GM19043 (cell line): ENCODE data around the gene MRPL20.
"Not testable (repeated sequence)": the region's sequence is repeated elsewhere in the genome, so short reads cannot be mapped to it uniquely, and the experiment has no call there.

Source experiments
- ATAC-seq: cut with Tn5 transposase; IDR thresholded peaks from one replicate; pipeline ENCODE4 v1.9.1; 2021; ENCODE audit warnings: low read depth; ENCODE audit not compliant: unreplicated experiment

MRPL20 gene

DNA sequence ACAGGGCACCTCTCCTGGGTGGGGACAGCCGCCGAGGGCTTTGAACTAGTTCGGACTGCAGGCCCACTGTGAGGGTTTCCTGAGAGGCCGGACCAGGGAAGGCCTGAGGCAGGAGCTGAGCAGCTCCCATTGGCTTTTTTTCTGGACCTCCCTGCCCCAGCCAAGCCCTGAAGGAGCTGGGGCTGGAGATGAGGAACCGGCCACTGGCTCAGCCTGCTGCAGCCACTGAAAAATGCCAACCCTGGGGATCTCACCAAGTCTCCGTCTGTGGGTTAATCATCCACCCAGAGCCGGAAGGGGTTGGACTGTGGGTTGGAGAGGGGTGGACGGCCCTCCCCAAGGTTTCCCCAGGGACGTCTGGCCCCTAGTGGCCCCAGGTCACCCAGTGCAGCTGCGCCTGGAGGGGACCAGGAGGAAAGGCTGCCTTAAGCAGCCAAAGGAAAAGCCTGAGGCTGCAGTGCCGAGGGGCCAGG lies 30.8 kb upstream of the MRPL20 start:
- ATAC-seq, result no peak

GRCh38 chr1:1437033-1437903 lies 30.2 kb upstream of the MRPL20 start:
- no peak for ATAC-seq

GRCh38 chr1:1436630-1437032 lies 29.5 kb upstream of the MRPL20 start:
- ATAC-seq, result no peak

DNA sequence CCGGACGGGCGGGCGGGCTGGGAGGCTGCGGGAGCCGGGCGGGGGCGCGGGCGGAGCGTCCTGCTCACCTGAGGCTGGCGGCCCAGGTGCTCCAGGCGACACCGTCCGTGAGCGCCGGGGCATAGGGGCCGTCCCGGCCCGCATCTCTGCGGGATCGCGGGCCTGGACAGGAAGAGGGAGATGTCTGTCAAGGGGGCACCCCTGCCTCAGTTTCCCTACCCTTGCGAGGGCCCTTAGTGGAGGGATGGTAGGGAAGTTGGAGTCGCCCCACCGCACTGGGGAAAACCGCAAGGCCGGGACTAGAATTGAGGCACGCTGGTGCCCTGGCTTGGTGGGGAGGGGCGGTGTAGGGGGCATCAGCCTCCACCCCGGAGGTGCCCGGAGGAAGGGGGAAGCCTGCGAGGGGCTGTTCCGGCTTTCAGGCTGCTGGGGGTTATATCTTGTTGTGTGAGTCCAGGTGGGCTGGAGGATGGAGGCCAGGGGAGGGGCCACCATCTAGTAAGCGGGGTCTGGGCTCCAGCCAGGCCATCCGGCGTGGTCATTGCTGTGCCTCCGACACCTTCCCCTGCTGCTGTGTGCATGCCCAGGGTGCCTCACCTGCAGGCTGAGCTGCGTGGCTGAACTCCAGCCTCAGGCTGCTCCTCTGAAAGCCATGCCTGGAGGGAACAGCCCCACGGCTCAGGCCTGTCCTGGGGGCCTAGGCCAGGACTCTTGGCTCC lies 29.0 kb upstream of the MRPL20 start:
- no peak for ATAC-seq

DNA sequence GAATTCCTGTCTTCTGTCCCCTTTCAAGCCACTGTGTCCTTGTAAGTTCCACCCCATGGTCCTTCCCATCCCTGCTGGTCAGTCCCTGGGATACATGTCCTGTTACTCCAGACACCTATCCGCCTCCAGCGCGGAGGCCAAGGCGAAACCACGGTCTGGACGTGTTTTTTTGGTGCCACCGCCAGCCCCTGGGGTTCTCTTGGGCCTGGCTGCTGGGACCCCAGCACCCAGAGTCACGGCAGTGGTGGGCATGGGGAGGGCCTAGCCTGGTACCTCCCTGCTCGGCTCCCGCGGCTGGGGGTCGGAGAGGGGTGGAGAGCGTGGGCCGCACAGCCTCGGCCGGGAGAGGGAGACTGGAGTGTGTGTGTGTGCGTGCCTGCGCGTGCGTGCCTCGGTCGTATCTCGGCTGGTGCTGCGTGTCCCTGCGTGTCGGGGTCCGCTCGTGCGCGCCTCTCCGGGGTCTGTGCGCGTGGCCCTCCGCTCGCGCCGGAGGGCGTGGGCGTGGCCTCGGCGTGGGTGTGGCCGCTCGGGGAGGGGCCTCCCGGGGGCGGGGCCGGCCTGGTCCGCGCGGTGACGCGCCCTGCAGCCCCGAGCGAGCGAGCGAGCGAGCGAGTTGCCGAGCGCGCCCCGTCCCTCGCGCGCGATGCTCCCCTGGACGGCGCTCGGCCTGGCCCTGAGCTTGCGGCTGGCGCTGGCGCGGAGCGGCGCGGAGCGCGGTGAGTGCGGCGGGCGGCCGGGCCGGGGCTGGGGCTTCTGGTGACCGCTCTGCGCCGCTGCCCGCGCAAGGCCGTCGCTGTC lies 28.2 kb upstream of the MRPL20 start, which contains the start of gene VWA1:
VWA1 (plus strand) TSS at position 585 of the 798 bp plus-strand sequence; CDS start at position 644, 59 bp downstream.
- ATAC-seq, result no peak

DNA sequence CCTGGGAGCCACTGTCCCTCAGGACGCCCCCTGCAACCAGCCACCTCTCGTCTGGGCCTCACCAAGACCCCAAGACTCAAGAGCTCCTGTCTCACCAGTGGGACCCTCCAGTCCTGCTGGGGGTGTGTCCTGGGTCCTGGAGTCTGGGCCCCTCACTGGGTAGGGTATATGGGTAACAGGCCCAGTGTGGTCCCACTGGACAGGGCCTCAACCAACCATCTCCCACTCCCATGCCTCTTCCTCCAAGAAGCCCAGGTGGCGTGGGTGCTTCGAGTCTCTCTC lies 27.7 kb upstream of the MRPL20 start:
- ATAC-seq, result no peak

- no peak for ATAC-seq
Observed at GRCh38 chr1:1434131-1434823, 27.2 kb upstream of the MRPL20 start.

GRCh38 chr1:1433804-1434130 lies 26.7 kb upstream of the MRPL20 start:
- no peak for ATAC-seq

DNA sequence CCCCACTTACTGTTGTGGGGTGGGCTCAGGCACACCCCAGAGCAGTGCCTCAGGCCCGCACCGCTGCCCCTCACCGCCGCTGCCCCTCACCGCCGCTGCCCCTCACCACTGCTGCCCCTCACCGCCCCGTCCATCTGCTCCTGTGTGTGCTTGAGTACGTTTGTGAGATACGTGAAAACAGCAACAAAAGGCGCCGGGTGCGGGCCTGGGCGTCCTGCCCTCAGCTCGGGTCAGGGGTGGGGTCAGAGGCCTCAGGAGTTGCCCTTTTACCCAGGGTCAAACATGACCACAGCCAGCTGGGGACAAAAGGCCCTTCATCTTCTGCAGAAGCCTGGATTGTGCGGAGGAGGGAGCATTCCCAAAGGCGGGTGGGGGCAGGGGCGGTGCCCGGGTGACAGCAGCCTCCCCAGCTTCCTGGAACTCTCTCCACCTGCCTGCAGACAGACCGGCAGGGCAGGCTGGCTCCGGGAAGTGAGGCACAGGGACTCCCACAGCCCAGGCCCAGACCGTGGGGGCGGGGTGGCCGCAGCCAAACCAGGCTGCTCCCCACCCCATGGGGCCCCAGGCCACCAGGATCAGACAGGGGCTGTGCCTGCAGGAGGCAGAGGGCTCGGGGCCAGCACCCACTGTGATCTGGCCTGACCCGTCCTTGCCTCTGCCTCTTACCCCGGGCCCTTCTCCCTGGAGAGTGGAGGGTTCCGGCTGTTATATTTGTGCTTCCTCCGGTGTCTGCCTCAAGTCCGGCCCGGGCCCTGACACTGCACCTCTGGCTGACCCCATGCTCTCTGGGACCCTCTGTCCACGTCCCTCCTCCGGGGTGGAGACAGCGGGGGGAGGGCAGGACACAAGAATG lies 26.1 kb upstream of the MRPL20 start:
- ATAC-seq, result no peak

- no peak for ATAC-seq
Observed at GRCh38 chr1:1432274-1432950, 25.3 kb upstream of the MRPL20 start.

DNA sequence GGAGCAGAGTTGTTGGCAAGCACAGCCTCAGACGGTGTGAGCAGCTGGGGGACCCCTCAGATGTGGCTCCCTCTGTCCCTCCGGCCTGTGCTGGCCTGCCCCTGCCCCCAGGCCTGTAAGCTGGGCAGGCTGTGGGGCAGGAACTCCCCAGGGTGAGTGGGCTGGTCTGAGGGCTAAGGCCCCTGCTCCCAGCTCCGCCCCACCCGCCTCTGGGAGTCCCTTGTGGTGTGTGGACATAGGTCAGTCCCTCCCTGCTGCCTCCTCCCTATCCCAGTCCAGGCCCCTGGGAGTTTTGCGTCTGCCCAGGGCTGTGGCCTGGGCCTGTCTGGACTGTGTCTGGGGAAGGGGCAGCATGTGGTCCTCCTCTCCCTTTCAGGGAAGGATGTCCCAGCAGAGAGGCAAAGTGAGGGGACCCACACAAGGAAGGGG lies 24.8 kb upstream of the MRPL20 start:
- no peak for ATAC-seq

DNA sequence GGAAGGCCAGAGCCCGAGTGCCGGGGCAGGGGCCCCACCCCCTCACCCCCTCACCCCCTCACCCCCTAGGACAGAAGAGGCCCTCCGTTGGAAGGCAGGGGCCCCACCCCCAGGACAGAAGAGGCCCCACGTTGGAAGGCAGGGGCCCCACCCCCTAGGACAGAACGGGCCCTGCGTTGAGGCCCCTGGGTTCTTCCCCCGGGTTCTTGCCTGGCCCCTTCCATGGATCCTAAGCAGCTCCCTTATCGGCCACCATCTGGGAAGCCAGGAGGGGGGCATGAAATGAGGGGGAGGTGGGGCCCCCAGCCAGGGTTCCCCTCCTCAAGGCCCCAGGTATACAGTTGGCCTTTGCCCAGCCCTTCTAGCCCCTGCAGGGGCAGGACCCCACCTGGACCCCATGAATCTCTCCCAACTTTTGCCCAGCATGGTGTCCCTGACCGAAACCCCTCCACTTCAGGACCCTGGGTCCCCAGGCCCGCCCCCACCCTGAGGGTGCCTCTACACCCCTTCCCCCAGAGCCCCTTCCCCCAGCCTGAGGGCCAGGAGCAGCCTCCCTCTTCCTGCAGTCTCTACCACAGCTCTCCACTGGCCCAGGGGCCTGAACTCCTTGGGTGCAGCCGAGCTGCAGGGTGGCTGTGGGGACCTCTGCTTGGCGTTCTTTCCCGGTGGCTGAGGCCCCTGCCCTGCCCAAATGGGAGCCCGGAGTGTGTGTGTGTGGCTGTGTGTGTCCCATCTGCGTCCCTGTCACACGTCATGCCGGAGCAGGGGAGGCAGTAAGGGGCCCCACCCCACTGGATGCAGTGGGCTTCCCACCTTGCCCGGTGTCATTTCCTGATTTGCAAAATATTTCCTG lies 24.1 kb upstream of the MRPL20 start:
- ATAC-seq, result no peak

GRCh38 chr1:1430114-1430982 lies 23.3 kb upstream of the MRPL20 start:
- ATAC-seq, result no peak

GRCh38 chr1:1429671-1430073 lies 22.6 kb upstream of the MRPL20 start:
- no peak for ATAC-seq

DNA sequence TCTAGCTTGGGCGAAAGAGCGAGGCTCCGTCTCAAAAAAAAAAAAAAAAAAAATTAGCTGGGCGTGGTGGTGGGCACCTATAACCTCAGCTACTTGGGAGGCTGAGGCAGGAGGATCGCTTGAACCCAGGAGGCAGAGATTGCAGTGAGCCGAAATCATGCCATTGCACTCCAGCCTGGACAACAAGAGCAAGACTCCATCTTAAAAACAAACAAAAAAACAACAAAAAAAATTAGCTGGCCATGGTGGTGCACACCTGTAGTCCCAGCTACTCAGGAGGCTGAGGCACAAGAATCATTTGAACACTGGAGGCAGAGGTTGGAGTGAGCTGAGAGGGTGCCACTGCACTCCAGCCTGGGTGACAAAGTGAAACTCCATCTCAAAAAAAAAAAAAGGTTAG lies 21.9 kb upstream of the MRPL20 start:
- not testable (repeated sequence) for ATAC-seq

DNA sequence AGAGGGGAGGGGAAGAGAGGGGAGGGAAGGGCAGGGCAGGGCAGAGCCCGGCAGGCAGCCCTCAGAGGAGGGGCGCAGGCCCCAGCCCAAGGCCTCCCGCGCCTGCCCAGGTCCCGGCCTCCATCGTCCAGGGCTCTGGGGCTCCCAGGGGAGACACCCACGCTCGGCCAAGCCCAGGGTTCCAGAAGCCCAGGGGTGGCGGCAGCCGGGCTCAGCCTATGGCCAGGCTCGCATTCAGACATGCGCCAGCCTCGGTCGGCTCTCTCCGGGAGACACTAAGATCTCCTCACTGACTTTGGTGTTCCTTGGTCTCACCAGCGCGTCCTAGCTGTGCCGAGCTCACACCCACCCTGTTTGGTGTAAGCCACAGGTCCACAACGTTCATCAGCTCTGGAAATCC lies 21.1 kb upstream of the MRPL20 start:
- ATAC-seq, result no peak

DNA sequence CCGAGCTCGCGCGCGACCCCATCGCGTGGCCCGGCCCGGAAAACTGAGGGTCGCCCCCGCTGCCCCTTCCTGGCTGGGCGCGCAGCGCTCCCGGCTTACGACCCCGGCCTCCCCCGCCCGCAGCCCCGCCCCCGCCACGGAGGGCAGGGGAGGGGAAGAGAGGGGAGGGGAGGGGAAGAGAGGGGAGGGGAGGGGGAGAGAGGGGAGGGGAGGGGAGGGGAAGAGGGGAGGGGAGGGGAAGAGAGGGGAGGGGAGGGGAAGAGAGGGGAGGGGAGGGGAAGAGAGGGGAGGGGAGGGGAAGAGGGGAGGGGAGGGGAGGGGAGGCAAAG lies 20.7 kb upstream of the MRPL20 start:
- ATAC-seq, result no peak
